IMR-90 (cell line): ENCODE measurements around the gene IGF2BP3. TPM values are rescaled to one million over a fixed set of nuclear protein-coding genes. Genes with fewer than 3 reads are reported as not detected.

Experiments
- ATAC-seq: fragments of 200-7000 bp; cut with Tn5 transposase; 2 replicates; pipeline ENCODE4 v1.9.1; 2020; ENCODE audit warnings: low read depth, mild to moderate bottlenecking, moderate library complexity
- BruUV-seq: library from RNA; stranded (reverse); fragments of 400-500 nt; replicated peaks from 2 replicates; lab custom pipeline; 2021; lab: Mats Ljungman, UMichigan
- CTCF ChIA-PET: fragments of 300-600 bp; formaldehyde crosslinking; extraction: SDS; loops from one replicate; lab custom pipeline; 2021; ENCODE audit warnings: antibody characterized with exemption; lab: Yijun Ruan, JAX
- POLR2A ChIA-PET: fragments of 300-600 bp; sonication (Branson Sonifier 250); formaldehyde crosslinking; loops from one replicate; lab custom pipeline; 2022; ENCODE audit warnings: antibody characterized with exemption; ENCODE audit not compliant: unreplicated experiment; lab: Charles Lee
- DNase-seq: peaks from one replicate; pipeline ENCODE4 v3.0.0; 2013
- H2AFZ ChIP-seq: replicated peaks from 2 replicates; pipeline ENCODE3; 2013; ENCODE audit warnings: low read length, mild to moderate bottlenecking; ENCODE audit not compliant: poor library complexity
- H2AK5ac ChIP-seq: 2 replicates; pipeline ENCODE4 v1.6.1; 2013; ENCODE audit warnings: low read depth, low read length, inconsistent platforms
- H2AK9ac ChIP-seq: replicated peaks from 2 replicates; pipeline ENCODE3; 2013; ENCODE audit warnings: mild to moderate bottlenecking, low read depth, low read length, moderate library complexity; ENCODE audit not compliant: poor library complexity
- H2BK120ac ChIP-seq: 2 replicates; pipeline ENCODE4 v1.6.1; 2013; ENCODE audit warnings: low read depth, low read length, inconsistent platforms
- H2BK15ac ChIP-seq: 3 replicates; pipeline ENCODE4 v1.6.1; 2013; ENCODE audit warnings: low read depth, low read length, inconsistent platforms
- H2BK20ac ChIP-seq: 2 replicates; pipeline ENCODE4 v1.6.1; 2013; ENCODE audit warnings: low read depth, mild to moderate bottlenecking, inconsistent platforms, low read length, moderate library complexity
- H2BK5ac ChIP-seq: 2 replicates; pipeline ENCODE4 v1.6.1; 2013; ENCODE audit warnings: mild to moderate bottlenecking, low read depth, low read length, inconsistent platforms; ENCODE audit not compliant: poor library complexity, severe bottlenecking
- H3K14ac ChIP-seq: replicated peaks from 2 replicates; pipeline ENCODE4 v1.6.1; 2013; ENCODE audit warnings: low read depth, low read length, inconsistent platforms
- H3K18ac ChIP-seq: 2 replicates; pipeline ENCODE4 v1.6.1; 2013; ENCODE audit warnings: low read depth, low read length, control low read depth
- H3K23ac ChIP-seq: 2 replicates; pipeline ENCODE4 v1.6.1; 2013; ENCODE audit warnings: low read depth, low read length, inconsistent platforms
- H3K27ac ChIP-seq: 2 replicates; pipeline ENCODE4 v1.5.1; 2013; ENCODE audit warnings: mild to moderate bottlenecking, control low read depth, low read length; ENCODE audit not compliant: insufficient read depth
- H3K27me3 ChIP-seq: 2 replicates; pipeline ENCODE4 v1.6.1; 2013; ENCODE audit warnings: low read length; ENCODE audit not compliant: control insufficient read depth, insufficient read depth
- H3K36me3 ChIP-seq: 2 replicates; pipeline ENCODE4 v1.6.1; 2013; ENCODE audit warnings: low read length, mixed read lengths; ENCODE audit not compliant: control insufficient read depth, insufficient read depth
- H3K4ac ChIP-seq: 2 replicates; pipeline ENCODE4 v1.6.1; 2013; ENCODE audit warnings: low read depth, low read length, inconsistent platforms
- H3K4me1 ChIP-seq: 2 replicates; pipeline ENCODE4 v1.6.1; 2013; ENCODE audit warnings: low read length, mixed read lengths; ENCODE audit not compliant: control insufficient read depth, insufficient read depth
- H3K4me2 ChIP-seq: 2 replicates; pipeline ENCODE4 v1.6.1; 2013; ENCODE audit warnings: low read depth, mild to moderate bottlenecking, control low read depth, low read length, moderate library complexity
- H3K4me3 ChIP-seq: 2 replicates; pipeline ENCODE4 v1.5.1; 2013; ENCODE audit warnings: low read depth, mild to moderate bottlenecking, control low read depth, low read length, moderate library complexity; ENCODE audit not compliant: insufficient read depth
- H3K56ac ChIP-seq: 2 replicates; pipeline ENCODE4 v1.6.1; 2013; ENCODE audit warnings: low read length, inconsistent platforms; ENCODE audit not compliant: insufficient read depth; ENCODE audit errors: extremely low read depth
- H3K79me1 ChIP-seq, 2 experiments: 2 replicates each; pipeline ENCODE4 v1.6.1; 2013; ENCODE audit warnings: low read length in 2 of 2, inconsistent platforms in 1 of 2, low read depth in 1 of 2
- H3K9ac ChIP-seq: 2 replicates; pipeline ENCODE4 v1.6.1; 2013; ENCODE audit warnings: low read depth, low read length, control low read depth
- H3K9me1 ChIP-seq: 2 replicates; pipeline ENCODE4 v1.6.1; 2013; ENCODE audit warnings: low read length, inconsistent platforms; ENCODE audit not compliant: insufficient read depth
- H3K9me3 ChIP-seq: 2 replicates; pipeline ENCODE4 v1.6.1; 2013; ENCODE audit warnings: low read length; ENCODE audit not compliant: control insufficient read depth, insufficient read depth
- H4K20me1 ChIP-seq: 2 replicates; pipeline ENCODE4 v1.6.1; 2013; ENCODE audit warnings: low read length, inconsistent platforms; ENCODE audit not compliant: insufficient read depth
- H4K5ac ChIP-seq: 2 replicates; pipeline ENCODE4 v1.6.1; 2013; ENCODE audit warnings: mild to moderate bottlenecking, low read depth, low read length, control low read depth
- H4K8ac ChIP-seq, 2 experiments: 2 replicates each; pipeline ENCODE4 v1.6.1; 2013; ENCODE audit warnings: low read depth in 2 of 2, low read length in 2 of 2, control low read depth in 1 of 2, inconsistent platforms in 1 of 2
- H4K91ac ChIP-seq: 2 replicates; pipeline ENCODE4 v1.6.1; 2013; ENCODE audit warnings: low read depth, low read length, inconsistent platforms; ENCODE audit not compliant: insufficient read depth
- CEBPB ChIP-seq: IDR thresholded peaks from 2 replicates; pipeline ENCODE4 v1.6.1; 2012; ENCODE audit warnings: low read depth, low read length, improper control_type of control experiment
- MAZ ChIP-seq: IDR thresholded peaks from 2 replicates; pipeline ENCODE4 v1.6.1; 2012; ENCODE audit warnings: low read depth, mild to moderate bottlenecking, low read length, improper control_type of control experiment, moderate library complexity, borderline replicate concordance
- POLR2A ChIP-seq: IDR thresholded peaks from 2 replicates; pipeline ENCODE4 v1.6.1; 2012; ENCODE audit warnings: mild to moderate bottlenecking, low read depth, low read length
- WGBS, 2 experiments: methylation state at CpG; one replicate each; pipeline versions ENCODE4 v1.1.5 to v1.1.7; 2013; ENCODE audit warnings: missing lambda C conversion rate in 2 of 2; ENCODE audit not compliant: insufficient read length in 1 of 2; ENCODE audit errors: extremely low coverage in 2 of 2; 5-methylcytosine and 5-hydroxymethylcytosine counted together
- dilution Hi-C: fragments of 300-500 bp; cut with HindIII; formaldehyde crosslinking; loops from one replicate; pipeline ENCODE4 v1.14.3; 2018; ENCODE audit warnings: low sequenced_read_pairs; ENCODE audit not compliant: unreplicated experiment
- in situ Hi-C: fragments of 300-500 bp; cut with MboI; formaldehyde crosslinking; loops from 3 replicates; pipeline ENCODE4 v1.14.3; 2019; ENCODE audit warnings: low sequenced_read_pairs, inconsistent platforms, mixed read lengths
- intact Hi-C: fragments of 100-400 bp; cut with micrococcal nuclease; formaldehyde crosslinking; loops from 2 replicates; pipeline ENCODE4 v1.10.0; 2022
- polyA plus RNA-seq, 3 experiments: library from polyadenylated mRNA; depleted of rRNA; stranded (reverse); fragments of >200 nt; gene quantifications; 2 replicates each; pipeline ENCODE4 v1.2.3, GENCODE V29; 2012; ENCODE audit warnings: low replicate concordance in 1 of 3
- total RNA-seq: library from RNA; depleted of rRNA; stranded (reverse); fragments of >200 nt; gene quantifications from 2 replicates; pipeline ENCODE4 v1.2.3, GENCODE V29; 2012

Gene IGF2BP3
- total and polyA plus RNA-seq, 2 of the 4 experiments (the other 2 are of a cell fraction), result 50.9 to 59.3 TPM

DNA sequence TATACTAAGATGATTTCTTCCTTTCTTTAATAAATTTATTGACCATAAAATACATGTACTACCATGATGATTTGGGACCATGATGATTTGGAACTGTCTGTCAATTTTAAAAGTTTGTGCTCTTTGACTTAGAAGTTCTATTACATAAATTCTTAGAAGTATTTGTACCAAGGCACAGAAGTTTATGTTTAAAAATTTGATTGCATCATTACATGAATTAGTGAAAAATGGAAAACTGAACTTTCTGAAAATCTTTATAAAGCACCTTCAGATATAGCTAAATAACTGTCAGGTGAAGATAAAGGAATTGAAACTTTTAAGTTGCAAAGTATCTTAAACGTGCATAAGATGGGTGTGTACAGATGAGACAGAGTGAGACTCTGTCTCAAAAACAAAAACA is 139.2 kb downstream of the IGF2BP3 start:
- Histone ChIP-seq H4K20me1 (peaks cover 13% of the 10 kb centered on the region; the same call in 1 of the 2 replicates), H2AK9ac (no peak overlapping the region), H3K9me3 (no peaks in the 10 kb centered on the region), H3K4me2 (no peak overlapping the region), H2BK5ac (no peak overlapping the region), H4K91ac (no peak overlapping the region), H3K4me3 (no peak overlapping the region), H4K5ac (no peak overlapping the region), H4K8ac (no peak overlapping the region), H3K23ac (no peak overlapping the region), H3K9me1 (peaks cover 5% of the 10 kb centered on the region), H2BK20ac (no peak overlapping the region), H2AK5ac (no peak overlapping the region), H3K4ac (no peak overlapping the region), H3K14ac (no peak overlapping the region), H2BK120ac (no peak overlapping the region), H3K36me3 (peaks cover 12% of the 10 kb centered on the region), H2BK15ac (no peak overlapping the region), H2AFZ (no peak overlapping the region), H3K18ac (no peak overlapping the region), H3K27ac (no peak overlapping the region), H3K4me1 (peaks cover 11% of the 10 kb centered on the region), H3K56ac (no peak overlapping the region), H3K9ac (no peak overlapping the region), H3K27me3 (no peaks in the 10 kb centered on the region), H3K79me1 (peaks cover 14 to 45% of the 10 kb centered on the region in 2 experiments)
- ChIA-PET CTCF (no interaction called here), POLR2A (no interaction called here)
- intact Hi-C loops (no loop called here), dilution Hi-C loops (no loop called here), in situ Hi-C loops (no loop called here)
- TF ChIP-seq CEBPB (peak; percentile 48; the same call in 1 of the 2 replicates), POLR2A (no peak), MAZ (no peak)
- no peak for DNase-seq
- no peak for ATAC-seq
- WGBS, 2 experiments, result no CpG with 5 or more reads among the region's 1 CpG
- BruUV-seq, result no TSS peak
